Fibroblast of skin of back (primary cell): ENCODE measurements around the gene CCDC127.
"Not testable (repeated sequence)": the region's sequence is repeated elsewhere in the genome, so short reads cannot be mapped to it uniquely, and the experiment has no call there.

Experiments used
- DNase-seq: peaks from one replicate; pipeline ENCODE4 v3.0.0-alpha.2; 2013

Gene CCDC127

GRCh38 chr5:171801-172331 lies 46.1 kb downstream of the CCDC127 start:
- DNase-seq, result no peak

GRCh38 chr5:170971-171800 lies 46.8 kb downstream of the CCDC127 start:
- DNase-seq, result no peak

- DNase-seq, result no peak
These were observed 48.2 kb downstream of the CCDC127 start for GRCh38 chr5:169728-170094.

GRCh38 chr5:169071-169727 lies 48.8 kb downstream of the CCDC127 start:
- no peak for DNase-seq

- DNase-seq, result peak; percentile 96
These were observed 49.8 kb downstream of the CCDC127 start for GRCh38 chr5:167982-168660.

GRCh38 chr5:167511-167910 lies 50.4 kb downstream of the CCDC127 start:
- DNase-seq, result no peak

GRCh38 chr5:166441-167372 lies 51.2 kb downstream of the CCDC127 start:
- DNase-seq, result no peak

- DNase-seq, result not testable (repeated sequence)
These were observed 53.2 kb downstream of the CCDC127 start for GRCh38 chr5:164783-165182.

- no peak for DNase-seq
These were observed 53.7 kb downstream of the CCDC127 start for GRCh38 chr5:164244-164643.

GRCh38 chr5:163841-164240 lies 54.1 kb downstream of the CCDC127 start:
- DNase-seq, result no peak

- DNase-seq, result no peak
These were observed 54.7 kb downstream of the CCDC127 start for GRCh38 chr5:163338-163620.

GRCh38 chr5:162565-163337 lies 55.2 kb downstream of the CCDC127 start:
- no peak for DNase-seq

GRCh38 chr5:162190-162564 lies 55.8 kb downstream of the CCDC127 start:
- DNase-seq, result no peak

- no peak for DNase-seq
These were observed 56.2 kb downstream of the CCDC127 start for GRCh38 chr5:161803-162110.

GRCh38 chr5:160921-161802 lies 56.8 kb downstream of the CCDC127 start:
- DNase-seq, result no peak

- DNase-seq, result peak; percentile 37
These were observed 57.8 kb downstream of the CCDC127 start for GRCh38 chr5:160173-160510.

- DNase-seq, result peak; percentile 69
These were observed 58.3 kb downstream of the CCDC127 start for GRCh38 chr5:159448-160172.

- DNase-seq, result no peak
These were observed 59.0 kb downstream of the CCDC127 start for GRCh38 chr5:158807-159447.

- no peak for DNase-seq
These were observed 60.2 kb downstream of the CCDC127 start for GRCh38 chr5:157801-158200.
